Measurements from ENCODE around the gene MAP3K4.

DNA sequence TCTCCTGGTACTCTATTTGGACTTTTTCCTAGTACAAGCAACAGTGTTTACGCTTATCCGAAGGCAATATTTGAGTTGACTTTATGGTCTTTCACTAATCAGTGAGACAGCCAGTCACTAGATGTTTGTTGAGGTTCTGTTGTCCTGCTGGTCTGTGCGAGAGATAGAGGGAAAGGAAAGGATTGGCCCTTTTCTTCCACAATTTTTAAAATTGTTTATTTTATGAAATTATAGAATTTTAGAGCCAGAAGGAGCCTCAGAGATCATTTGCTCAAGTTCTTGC is 44.4 kb downstream of the MAP3K4 start:
- TF ChIP-seq POLR2AphosphoS5 (IDR thresholded peaks at IDR 0.05), result no peak
- TF ChIP-seq, protein P1, sequence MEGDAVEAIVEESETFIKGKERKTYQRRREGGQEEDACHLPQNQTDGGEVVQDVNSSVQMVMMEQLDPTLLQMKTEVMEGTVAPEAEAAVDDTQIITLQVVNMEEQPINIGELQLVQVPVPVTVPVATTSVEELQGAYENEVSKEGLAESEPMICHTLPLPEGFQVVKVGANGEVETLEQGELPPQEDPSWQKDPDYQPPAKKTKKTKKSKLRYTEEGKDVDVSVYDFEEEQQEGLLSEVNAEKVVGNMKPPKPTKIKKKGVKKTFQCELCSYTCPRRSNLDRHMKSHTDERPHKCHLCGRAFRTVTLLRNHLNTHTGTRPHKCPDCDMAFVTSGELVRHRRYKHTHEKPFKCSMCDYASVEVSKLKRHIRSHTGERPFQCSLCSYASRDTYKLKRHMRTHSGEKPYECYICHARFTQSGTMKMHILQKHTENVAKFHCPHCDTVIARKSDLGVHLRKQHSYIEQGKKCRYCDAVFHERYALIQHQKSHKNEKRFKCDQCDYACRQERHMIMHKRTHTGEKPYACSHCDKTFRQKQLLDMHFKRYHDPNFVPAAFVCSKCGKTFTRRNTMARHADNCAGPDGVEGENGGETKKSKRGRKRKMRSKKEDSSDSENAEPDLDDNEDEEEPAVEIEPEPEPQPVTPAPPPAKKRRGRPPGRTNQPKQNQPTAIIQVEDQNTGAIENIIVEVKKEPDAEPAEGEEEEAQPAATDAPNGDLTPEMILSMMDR (IDR thresholded peaks at IDR 0.05), result no peak
- no peak for TF ChIP-seq POLR2A (IDR thresholded peaks at IDR 0.05)

Measured in breast epithelium (tissue), 3 donors.